Hematopoietic multipotent progenitor cell treated with erythropoietin and hydrocortisone succinate and interleukin-3 and kit ligand, for 8 days (in vitro differentiated cells): ENCODE data around the gene HACD1.

Experiments used
- DNase-seq: peaks from one replicate; pipeline ENCODE4 v3.0.0-alpha.2; 2015

HACD1 gene, protein sequence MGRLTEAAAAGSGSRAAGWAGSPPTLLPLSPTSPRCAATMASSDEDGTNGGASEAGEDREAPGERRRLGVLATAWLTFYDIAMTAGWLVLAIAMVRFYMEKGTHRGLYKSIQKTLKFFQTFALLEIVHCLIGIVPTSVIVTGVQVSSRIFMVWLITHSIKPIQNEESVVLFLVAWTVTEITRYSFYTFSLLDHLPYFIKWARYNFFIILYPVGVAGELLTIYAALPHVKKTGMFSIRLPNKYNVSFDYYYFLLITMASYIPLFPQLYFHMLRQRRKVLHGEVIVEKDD

DNA sequence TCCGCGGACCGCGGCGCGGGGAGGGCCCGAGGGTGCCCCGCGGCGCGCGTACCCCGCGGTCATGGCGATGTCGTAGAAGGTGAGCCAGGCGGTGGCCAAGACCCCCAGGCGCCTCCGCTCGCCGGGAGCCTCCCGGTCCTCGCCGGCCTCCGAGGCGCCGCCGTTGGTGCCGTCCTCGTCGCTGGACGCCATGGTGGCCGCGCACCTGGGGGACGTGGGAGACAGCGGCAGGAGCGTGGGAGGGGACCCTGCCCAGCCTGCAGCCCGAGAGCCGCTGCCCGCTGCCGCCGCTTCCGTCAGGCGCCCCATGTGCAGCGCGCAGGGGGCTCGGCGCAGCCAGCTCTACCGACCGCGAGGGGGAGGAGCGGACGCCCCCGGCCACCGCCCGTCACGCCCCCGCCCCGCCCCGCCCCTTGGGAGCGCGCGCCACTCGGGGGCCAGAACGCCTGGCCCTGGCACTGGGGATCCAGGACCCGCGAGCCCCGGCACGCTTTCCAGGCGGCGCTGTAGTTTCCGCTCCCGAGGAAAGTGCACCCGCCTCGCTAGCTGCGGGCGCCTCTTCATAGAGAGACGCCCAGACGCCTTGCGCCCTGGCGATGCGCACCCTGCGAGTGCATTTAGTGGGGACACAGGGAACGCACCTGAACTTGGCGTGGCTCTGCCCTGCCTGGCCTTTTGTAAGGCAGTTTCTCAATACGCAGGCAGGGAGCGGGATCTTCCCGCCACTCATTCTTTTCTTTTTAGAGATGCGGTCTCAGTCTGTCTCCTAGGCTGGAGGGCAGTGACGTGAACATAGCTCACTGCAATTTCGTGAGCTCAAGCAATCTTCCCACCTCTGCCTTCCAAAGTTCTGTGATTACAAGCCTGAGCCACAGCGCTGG, at the start of gene HACD1:
Gene HACD1, minus strand, starts transcription at position 344 of the 881 bp plus-strand sequence. Its CDS starts 35 bp downstream, at position 309.
- peak; percentile 83 for DNase-seq

DNA sequence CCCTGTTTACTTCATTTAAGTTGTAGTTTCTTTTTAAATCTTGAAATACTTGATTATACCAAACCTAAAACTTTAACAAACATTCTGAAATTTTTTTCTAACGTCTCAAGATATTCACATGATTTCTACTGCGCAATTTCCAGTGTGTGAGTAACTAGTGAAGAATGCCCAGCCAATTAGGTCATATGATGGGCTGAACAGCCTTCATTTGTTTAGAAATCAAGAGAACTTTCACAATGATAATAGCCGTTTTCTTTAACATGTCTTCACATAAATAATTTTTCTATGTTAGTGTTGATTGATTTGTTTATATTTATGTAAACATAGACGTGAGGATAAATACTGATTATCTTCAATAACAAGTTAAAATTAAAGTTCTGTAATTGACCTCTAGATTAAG, 48.6 kb upstream of the HACD1 start:
- DNase-seq, result no peak

DNA sequence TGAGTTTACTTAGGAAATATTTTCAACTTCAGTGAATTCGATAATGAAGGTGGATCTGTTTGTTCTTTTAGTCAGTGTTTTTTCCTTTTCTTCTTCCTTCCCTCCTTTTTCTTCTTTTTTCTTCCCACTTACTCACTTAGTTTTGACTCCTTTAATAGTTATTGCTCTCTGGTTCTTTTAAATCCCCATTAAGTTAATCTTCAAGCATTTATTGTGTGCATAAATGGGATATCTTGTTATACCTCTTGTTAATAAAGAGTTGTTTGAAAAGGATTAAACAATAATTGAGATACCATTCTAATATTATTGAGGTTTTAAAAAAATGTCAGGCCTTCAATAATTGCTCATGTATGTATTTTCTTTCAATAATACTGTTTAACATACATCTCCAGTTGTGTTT, 46.3 kb upstream of the HACD1 start:
- DNase-seq, result peak; percentile 30

DNA sequence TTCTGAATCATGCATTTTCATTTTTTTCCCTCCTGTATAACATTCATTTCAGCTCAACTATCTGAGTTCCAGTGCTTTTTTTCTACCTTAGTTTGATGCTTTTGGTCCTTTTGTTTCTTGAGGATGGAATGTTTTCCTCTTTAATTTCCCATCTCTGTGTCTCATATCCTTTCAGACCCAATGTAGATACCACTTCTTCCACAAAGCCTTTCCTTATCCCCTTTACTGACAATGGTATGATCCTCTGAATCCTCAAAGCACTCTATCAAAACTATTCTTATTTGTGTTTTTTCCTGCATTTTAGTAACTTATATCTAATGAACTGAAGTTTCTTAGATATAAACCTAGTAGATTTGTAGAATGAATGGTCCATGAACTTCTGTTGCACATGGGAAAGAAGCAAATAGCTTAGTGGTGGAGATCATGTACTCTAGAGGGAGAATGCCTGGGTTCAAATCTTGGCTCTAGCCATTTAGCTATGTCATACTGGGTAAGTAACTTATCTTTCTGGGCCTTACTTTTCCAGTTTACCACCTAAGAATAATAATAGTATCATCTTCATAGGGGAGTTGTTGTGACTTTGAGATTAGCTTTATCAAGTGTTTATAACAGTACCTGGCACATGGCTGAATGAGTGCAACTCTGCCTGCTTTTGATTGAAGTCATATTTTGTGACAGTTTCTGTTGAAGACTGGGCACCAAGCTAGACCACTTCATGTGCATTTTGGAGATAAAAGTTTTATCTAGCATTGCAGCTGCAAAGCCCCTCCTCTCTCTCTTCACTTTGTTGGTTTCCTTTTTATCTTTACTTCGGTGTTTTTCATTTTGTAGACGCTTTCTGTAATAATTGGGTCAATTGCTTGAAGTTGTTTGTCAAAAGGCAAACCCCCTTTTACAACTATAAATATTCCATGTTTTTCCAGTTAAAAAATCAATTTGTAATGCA, 45.3 kb upstream of the HACD1 start:
- peak; percentile 100 for DNase-seq

DNA sequence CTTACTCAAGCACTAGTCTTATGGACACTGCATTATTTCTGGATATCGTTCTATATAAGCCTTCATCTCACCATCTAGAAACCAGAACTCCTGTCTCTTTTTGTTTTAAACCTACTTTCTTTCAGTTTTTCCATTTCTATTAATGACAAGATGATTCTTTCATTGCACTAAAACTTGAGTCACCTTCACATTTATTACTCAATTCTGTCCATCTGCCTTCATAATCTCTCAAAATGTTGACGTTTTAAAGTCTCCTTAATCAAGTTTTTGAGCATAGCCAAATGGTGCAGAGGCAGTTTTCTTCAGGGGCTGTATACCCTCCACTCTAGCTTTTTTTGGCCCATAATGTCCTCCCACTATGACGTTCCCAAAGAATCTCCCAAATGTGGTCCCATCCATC, 44.3 kb upstream of the HACD1 start:
- DNase-seq, result no peak

DNA sequence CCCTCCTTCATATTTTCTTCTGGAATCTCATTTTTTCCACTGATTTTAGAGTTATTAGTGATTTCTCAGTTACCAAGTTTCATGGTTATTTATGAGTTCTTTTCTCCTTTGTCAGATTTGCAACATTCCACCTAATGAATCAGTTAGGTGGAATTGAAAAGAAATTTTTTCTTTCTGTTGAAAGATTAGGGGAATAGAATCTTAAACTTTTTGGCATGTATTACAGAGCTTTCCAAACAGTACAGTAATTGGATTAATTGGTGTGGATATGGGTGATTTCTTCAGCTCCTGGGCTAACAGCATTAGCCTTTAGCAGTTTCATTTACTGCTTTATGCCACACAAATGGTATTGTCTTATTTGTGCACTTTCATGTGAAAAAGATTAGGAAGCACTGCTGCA, 43.7 kb upstream of the HACD1 start:
- DNase-seq, result no peak

DNA sequence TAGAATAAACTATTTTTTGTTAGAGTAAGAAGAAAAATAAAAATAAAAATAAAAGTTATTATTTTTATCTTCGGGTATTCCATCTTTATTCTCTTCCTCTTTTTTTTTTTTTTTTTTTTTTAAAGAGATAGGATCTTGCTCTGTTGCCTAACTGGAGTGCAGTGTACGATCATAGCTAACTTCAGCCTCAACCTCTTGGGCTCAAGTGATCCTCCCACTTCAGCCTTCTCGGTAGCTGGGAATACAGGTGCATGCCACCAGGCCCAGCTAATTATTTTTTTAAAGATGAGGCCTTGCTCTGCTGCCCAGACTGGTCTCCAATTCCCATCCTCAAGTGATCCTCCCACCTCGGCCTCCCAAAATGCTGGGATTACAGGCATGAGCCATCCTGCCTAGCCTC, 42.2 kb upstream of the HACD1 start:
- no peak for DNase-seq

DNA sequence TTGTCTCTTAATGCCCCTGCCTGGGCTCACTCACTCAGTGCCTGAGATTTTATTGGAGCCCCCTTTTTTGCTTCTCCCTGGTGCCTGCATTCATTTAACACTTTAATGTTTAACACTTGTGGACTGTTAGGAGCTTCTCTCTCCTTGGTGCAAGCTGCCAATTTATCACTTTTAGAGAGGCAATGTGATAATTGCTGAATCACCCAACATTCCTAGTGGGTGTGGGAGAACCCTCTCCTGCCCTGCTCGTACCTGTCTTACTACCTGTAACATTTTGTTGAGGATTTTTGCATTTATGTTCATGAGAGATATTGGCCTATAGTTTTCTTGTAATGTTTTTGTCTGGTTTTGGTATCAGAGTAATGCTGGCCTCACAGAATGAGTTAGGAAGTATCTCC, 39.9 kb upstream of the HACD1 start:
- DNase-seq, result no peak

DNA sequence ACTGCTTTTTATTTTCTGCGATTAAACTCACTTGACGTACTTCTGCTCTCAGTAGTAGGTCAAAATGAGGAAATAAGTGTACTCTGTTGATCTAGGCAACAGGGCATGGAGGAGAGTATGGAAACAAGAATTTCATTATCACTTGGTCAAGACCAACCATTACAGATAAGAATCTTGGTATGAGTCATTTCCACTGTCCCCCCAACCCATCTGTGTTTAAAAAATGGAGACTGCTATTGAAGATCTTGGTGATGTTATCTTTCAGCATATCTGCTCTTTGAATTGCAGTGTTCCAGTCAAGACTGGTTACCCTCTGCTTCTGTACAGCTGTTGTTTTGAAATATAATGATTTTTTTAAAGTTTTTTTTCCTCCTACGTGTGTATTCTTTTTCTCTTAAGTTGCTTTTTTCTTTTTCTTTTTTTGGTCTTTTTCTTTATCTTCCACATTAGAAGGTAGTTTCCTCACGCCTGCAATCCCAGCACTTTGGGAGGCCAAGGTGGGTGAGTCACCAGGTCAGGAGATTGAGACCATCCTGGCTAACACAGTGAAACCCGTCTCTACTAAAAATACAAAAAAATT, 38.5 kb upstream of the HACD1 start:
- DNase-seq, result peak; percentile 58

DNA sequence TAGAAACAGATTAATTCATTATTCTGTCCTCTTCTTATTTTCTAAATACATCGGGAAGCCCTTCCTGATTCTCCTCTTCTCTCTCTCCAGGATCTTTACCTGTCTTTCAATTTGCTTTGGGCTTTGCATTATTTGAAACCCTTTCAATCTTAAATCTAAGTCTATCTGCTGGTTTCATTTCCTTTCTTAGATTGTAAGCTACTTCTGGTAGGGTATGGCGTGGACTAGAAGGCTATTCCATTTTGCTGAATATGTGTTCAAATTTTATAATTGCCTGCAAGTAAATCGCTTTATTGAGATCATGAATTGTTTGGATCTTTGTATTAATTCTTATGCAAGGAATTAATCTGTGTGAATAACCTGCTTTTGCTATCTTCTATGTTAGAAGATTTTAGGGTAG, 37.8 kb upstream of the HACD1 start:
- DNase-seq, result no peak

DNA sequence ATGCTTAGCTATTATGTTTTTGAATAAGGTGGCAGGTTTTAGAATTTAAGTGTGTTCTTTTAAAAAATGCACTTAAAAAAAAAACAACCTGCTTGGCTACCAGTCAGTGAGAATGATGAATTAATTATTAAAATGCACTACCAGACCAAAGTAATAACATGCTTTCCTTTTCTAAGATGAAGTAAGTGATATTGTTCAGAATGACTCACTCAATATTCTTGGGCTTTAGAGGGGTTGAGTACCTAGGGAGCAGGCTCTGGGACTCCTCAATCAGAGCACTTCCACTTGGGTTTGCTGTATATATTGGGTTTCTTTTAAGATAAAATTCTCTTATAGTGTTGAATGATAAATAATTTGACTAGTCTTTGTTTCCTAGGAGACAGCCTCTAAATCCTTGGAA, 35.4 kb upstream of the HACD1 start:
- no peak for DNase-seq

DNA sequence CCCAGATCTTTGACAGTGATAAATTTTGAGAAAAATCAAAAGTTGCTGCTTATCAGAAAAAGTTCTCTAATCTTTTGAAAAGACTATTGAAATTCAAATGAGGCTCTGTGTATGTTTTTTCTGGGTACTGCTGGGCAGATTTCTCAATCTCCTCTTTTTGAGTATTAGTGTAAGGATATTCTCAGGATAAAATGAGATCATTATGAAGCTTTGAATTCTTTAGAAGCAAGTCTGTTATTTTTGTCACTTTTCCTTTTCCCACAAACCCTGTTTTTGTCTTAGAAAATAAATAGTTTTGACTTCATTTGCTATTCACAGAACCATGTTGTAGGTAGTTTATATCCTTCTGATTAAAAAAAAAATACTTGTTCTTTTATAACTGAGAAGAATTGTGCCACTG, 34.7 kb upstream of the HACD1 start:
- DNase-seq, result no peak

DNA sequence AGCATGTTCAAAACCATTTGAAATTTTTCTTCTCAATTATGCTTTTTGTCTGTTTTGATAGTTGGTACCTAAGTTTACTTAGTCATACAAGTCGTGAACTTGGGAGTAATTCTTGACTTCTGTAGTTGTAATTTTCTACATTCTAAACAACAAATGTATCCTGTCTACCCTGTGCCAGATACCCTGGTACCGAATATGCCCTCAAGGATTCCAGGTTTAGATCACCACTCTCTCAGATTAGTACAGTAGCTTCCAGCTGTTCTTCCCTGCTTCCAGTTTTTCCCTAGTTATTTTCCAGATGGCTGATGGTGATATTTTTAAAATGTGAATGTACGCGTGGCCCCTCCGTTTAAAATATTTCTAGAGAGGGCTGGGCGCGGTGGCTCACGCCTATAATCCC, 33.2 kb upstream of the HACD1 start:
- DNase-seq, result peak; percentile 1

DNA sequence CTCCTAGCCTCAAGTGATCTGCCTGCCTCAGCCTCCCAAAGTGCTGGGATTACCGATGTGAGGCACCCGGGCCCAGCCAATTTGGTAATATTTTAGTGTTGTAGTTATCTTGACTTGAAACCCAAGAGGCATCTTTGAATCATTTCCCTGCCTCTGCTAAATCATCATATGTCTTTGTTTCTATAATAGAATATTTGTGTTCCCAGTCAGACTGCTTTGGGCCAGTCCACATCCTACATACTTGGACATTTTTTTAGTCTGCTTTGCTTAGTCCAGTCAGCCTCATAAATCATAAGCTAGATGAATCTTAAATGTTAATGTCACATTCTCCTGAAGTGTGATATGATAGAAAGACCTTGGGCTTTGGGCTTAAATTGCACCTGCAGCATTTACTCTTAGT, 32.7 kb upstream of the HACD1 start:
- no peak for DNase-seq

DNA sequence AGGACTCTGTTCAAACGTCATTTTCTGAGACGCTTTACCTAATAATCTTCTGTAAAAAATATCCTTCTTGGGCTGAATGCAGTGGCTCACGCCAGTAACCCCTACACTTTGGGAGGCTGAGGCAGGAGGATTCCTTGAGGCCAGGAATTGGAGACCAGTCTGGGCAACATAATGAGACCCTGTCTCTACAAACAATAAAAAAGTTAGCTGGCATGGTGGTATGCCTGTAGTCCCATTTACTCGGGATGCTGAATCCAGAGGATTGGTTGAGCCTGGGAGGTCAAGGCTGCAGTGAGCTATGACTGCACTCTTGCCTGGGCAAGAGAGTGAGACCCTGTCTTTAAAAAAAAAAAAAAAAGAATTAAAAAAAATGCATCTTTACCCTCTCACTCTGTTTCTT, 31.9 kb upstream of the HACD1 start:
- DNase-seq, result no peak

DNA sequence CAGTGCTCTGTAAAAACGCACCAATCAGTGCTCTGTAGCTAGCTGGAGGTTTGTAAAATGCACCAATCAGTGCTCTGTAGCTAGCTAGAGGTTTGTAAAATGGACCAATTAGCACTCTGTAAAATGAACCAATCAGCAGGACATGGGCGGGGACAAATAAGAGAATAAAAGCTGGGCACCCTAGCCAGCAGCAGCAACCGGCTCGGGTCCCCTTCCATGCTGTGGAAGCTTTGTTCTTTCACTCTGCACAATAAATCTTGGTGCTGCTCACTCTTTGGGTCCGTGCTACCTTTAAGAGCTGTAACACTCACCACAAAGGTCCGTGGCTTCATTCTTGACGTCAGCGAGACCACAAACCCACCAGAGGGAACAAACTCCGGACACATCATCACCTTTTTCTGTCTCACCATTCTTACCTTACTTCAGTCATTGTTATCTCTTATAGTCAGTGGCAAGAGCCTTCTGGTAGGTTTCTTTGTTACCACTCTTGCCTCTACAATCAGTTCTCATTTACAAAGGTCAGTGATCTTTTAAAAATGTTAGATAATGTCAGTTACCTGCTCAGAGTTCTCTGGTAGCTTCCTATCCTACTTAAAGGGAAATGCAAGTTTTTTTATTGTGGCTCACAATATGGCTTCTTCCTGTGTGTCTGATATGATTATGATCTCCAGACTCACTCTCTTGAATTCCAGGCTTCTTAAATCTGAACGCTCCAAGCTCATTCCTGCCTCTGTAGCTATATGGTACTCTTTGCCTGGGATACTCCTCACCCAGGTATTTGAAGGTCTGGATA, 31.3 kb upstream of the HACD1 start:
- DNase-seq, result no peak

DNA sequence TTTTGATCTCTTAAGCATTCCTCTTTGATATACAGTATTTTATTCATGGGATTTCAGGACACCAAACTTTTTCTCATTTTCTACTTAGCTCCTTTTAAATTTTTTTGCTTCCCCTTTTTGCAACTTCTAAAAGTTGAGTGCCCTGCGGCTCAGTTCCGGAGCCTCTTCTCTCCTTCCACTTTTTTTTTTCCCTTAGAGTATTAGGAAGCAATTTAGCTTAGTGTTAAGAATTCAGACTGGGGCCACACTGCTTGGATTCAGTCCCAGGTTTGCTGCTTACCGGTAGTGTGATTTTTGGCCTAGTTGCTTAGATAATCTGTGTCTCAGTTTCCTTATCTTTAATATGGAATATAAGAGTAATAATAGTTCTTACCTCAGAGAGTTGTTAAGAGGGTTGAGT, 30.2 kb upstream of the HACD1 start:
- DNase-seq, result no peak

DNA sequence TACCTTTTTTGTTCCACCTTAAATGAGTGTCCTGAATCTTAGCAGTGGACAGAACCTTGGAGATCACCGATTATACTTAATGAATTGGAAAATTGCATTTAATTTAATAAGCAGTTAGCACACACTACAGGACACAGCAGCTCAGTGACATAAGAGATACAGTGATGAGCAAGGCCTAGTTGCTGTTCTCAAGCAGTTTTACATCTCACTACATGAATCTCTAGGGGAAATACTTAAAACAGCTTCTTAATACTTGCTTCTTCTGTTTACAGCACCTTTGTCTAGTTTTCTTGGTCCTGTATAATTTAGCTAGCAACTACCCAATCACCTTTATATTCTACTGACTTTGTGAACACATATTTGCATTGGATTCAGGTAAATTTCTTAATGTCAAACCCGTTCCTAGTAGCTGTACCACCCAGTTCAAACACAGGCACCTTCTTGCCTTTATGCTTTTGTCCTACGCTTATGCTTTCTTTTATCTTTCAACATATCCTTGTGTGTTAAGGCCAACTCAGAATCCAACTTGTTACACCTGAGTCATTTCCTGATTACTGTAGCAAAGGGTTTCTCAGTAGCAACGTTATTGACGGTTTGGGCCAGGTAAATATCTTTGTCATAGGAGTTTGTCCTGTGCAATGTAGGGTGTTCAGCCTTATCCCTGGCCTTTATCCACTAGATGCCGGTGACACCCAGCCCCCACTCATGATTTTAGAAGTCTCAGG, 28.6 kb upstream of the HACD1 start:
- DNase-seq, result no peak

DNA sequence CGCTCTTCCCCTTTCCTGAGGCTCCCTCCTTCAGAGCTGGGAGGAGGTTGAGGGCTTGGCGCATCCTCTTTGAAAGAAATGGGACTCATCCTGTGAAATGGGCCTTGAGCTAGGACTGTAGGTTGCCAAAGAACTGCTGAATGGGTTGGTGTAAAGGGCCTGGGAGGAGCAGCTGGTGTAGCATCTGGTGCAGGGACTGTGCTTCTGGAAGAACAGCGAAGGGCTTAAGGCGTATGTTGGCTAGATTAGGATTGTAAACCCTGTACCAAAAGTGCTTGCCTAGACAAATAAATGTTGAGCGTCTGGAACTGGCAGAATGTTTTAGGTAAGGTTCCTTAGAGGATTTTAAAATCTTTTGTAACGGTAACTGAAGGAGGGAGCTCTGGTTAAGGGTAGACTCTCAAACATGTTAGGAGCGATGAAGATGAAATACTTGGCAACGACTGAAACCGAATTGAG, 27.3 kb upstream of the HACD1 start:
- peak; percentile 54 for DNase-seq

DNA sequence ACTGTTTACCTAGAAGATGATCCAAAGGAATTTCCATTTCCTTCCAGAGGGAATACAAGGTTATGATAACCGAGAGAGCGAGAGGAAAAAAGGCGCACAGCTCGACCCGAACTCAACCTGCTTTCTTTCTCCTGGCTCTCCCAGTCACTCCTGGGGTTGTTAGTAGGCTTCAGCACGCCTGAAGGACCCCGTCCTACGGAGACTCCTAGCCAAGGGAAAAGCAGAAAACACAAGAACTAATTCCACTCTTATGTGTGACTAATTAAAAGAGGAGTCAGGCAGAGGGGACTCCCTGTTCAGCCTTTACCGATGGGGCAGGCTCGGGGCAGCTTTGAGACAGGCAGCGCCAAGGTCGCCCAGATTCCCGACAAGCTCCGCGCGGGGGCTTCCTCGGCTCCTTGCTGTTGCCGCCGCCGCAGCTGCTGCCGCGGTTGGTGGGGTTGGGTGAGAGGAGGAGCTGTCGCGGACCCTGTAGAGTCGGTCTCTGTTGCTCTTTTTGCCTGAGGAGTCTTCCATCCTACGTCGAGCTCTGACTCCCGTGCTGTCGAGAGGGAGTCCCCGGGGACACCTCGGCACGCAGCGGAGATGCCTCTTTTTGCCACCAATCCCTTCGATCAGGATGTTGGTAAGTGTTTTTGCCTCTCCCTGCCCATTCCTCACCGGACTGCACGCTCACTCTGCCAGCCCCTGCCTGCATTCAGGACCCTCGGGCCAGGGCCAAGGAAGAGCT, 26.7 kb upstream of the HACD1 start, which contains the start of gene STAM:
Gene STAM, plus strand, starts transcription at position 397 of the 730 bp plus-strand sequence. Its CDS starts 189 bp downstream, at position 586.
- peak; percentile 92 for DNase-seq
